Small intestine (tissue), 7 donors: ENCODE data around the gene POLD1. TPM values are rescaled to one million over a fixed set of nuclear protein-coding genes. Genes with fewer than 3 reads are reported as not detected.

Experiments used
- DNase-seq, 2 donors: peaks; one replicate each; pipeline versions ENCODE4 v3.0.0 to v3.0.0-alpha.2; 2013
- FAIRE-seq: peaks from 2 replicates; lab custom pipeline; 2012; peaks lifted over from hg19 to GRCh38; lab: Jason Lieb, UNC
- H3K27ac ChIP-seq, 3 donors: one replicate each; pipeline ENCODE4 v1.5.1; 2013; ENCODE audit warnings: low read length in 2 of 3, mild to moderate bottlenecking in 2 of 3, control low read depth in 1 of 3, inconsistent platforms in 1 of 3, low read depth in 1 of 3, moderate library complexity in 1 of 3
- H3K27me3 ChIP-seq, 3 donors: one replicate each; pipeline ENCODE4 v1.6.1; 2013; ENCODE audit warnings: low read length in 3 of 3, inconsistent platforms in 1 of 3; ENCODE audit not compliant: control insufficient read depth in 3 of 3, insufficient read depth in 3 of 3
- H3K36me3 ChIP-seq, 3 donors: one replicate each; pipeline ENCODE4 v1.6.1; 2013; ENCODE audit warnings: low read length in 3 of 3, inconsistent platforms in 1 of 3, low read depth in 1 of 3, mild to moderate bottlenecking in 1 of 3, moderate library complexity in 1 of 3; ENCODE audit not compliant: control insufficient read depth in 3 of 3, insufficient read depth in 2 of 3
- H3K4me1 ChIP-seq, 3 donors: one replicate each; pipeline ENCODE4 v1.6.1; 2013; ENCODE audit warnings: low read length in 2 of 3, inconsistent platforms in 1 of 3, low read depth in 1 of 3, mild to moderate bottlenecking in 1 of 3, moderate library complexity in 1 of 3; ENCODE audit not compliant: control insufficient read depth in 3 of 3, insufficient read depth in 2 of 3
- H3K4me3 ChIP-seq, 3 donors: one replicate each; pipeline ENCODE4 v1.5.1; 2013; ENCODE audit warnings: low read length in 3 of 3, control low read depth in 1 of 3, inconsistent platforms in 1 of 3, low read depth in 1 of 3, mild to moderate bottlenecking in 1 of 3, moderate library complexity in 1 of 3
- H3K9me3 ChIP-seq, 2 donors: one replicate each; pipeline ENCODE4 v1.6.1; 2013; ENCODE audit warnings: low read depth in 1 of 2, low read length in 1 of 2; ENCODE audit not compliant: control insufficient read depth in 2 of 2, insufficient read depth in 1 of 2
- WGBS, 3 donors: extraction: QIAGEN DNeasy Blood & Tissue Kit; methylation state at CpG; one replicate each; pipeline ENCODE4 v1.1.7; 2013; 5-methylcytosine and 5-hydroxymethylcytosine counted together
- polyA plus RNA-seq, 4 donors: library from polyadenylated mRNA; stranded (reverse) in 3 of 4; unstranded in 1 of 4; fragments of 200-250 nt in 3 of 4; fragments of 120-200 nt in 1 of 4; gene quantifications; one replicate each; pipeline versions ENCODE4 v1.2.1 to v1.2.3, GENCODE V29; 2013
- donor health status: healthy with polysubstance abuse.
- donor health status: control.
- donor health status: control.
- donor health status: Bipolar disorder and iron deficiency.
- donor health status: healthy.

POLD1 gene
- polyA plus RNA-seq, 4 donors, result 25.0 to 34.0 (median 30.6) TPM

GRCh38 chr19:50415661-50416033, 31.5 kb downstream of the POLD1 start:
- Histone ChIP-seq H3K36me3 (peaks cover 0 to 9% (median 0%) of the 10 kb centered on the region in 3 donors), H3K4me1 (peaks cover 0 to 34% (median 2%) of the 10 kb centered on the region in 3 donors), H3K9me3 (no peaks in the 10 kb centered on the region), H3K27ac (no peak overlapping the region), H3K27me3 (peaks cover 0 to 26% (median 4%) of the 10 kb centered on the region in 3 donors), H3K4me3 (no peak overlapping the region)
- DNase-seq (no peak), FAIRE-seq (no peak)
- WGBS, 3 donors, result 54 to 79% (median 69%) methylated on average over 16 to 22 of the region's 22 CpGs

- H3K27ac ChIP-seq, result no peak overlapping the region
- DNase-seq (no peak), FAIRE-seq (no peak)
- peaks cover 0 to 26% (median 7%) of the 10 kb centered on the region in 3 donors for H3K27me3 ChIP-seq
- H3K4me1 ChIP-seq, result peaks cover 0 to 28% (median 0%) of the 10 kb centered on the region in 3 donors
- H3K4me3 ChIP-seq, result no peak overlapping the region
- peaks cover 0 to 9% (median 0%) of the 10 kb centered on the region in 3 donors for H3K36me3 ChIP-seq
- WGBS, 3 donors, result 67 to 83% (median 77%) methylated on average over 25 to 35 of the region's 35 CpGs
- H3K9me3 ChIP-seq, result no peaks in the 10 kb centered on the region
Observed at GRCh38 chr19:50416034-50416977, 32.2 kb downstream of the POLD1 start.

GRCh38 chr19:50417111-50418081, 33.2 kb downstream of the POLD1 start:
- H3K27me3 ChIP-seq, result peaks cover 0 to 26% (median 7%) of the 10 kb centered on the region in 3 donors
- no peak for FAIRE-seq
- peak; percentile 43 to 74 for DNase-seq

GRCh38 chr19:50418176-50419021, 34.3 kb downstream of the POLD1 start, which contains the start of gene SPIB:
Gene SPIB, plus strand, starts transcription at chr19:50418938. Its CDS starts 25 bp downstream, at chr19:50418963.
- 13 to 20% (median 17%) methylated on average over 28 to 34 of the region's 34 CpGs for WGBS, 3 donors

More at GRCh38 chr19:50417111-50418081, 33.2 kb downstream of the POLD1 start:
- Histone ChIP-seq H3K36me3 (peaks cover 0 to 9% (median 0%) of the 10 kb centered on the region in 3 donors), H3K9me3 (no peaks in the 10 kb centered on the region), H3K27ac (no peak overlapping the region), H3K4me1 (peaks cover 0 to 26% (median 0%) of the 10 kb centered on the region in 3 donors), H3K4me3 (no peak overlapping the region)
- 19 to 52% (median 37%) methylated on average over 31 to 42 of the region's 42 CpGs for WGBS, 3 donors

GRCh38 chr19:50419022-50419579, 35.0 kb downstream of the POLD1 start:
- FAIRE-seq (no peak), DNase-seq (no peak)
- Histone ChIP-seq H3K4me1 (peaks cover 0 to 26% (median 0%) of the 10 kb centered on the region in 3 donors), H3K27ac (no peak overlapping the region), H3K4me3 (peak overlapping the region in 1 of 3 donors; percentile 21), H3K9me3 (no peaks in the 10 kb centered on the region), H3K36me3 (no peaks in the 10 kb centered on the region), H3K27me3 (peaks cover 0 to 26% (median 7%) of the 10 kb centered on the region in 3 donors)
- 8 to 23% (median 10%) methylated on average over 14 of the region's 14 CpGs for WGBS, 3 donors

More at GRCh38 chr19:50418176-50419021, 34.3 kb downstream of the POLD1 start, which contains the start of gene SPIB:
- peak within 1 kb of the TSS in 1 of 3 donors; percentile 21 for H3K4me3 ChIP-seq
- H3K27ac ChIP-seq, result no peak within 1 kb of the TSS
- peaks cover 0 to 5% (median 0%) of the 10 kb centered on the region in 3 donors for H3K36me3 ChIP-seq
- no peak for DNase-seq
- peaks cover 0 to 26% (median 0%) of the 10 kb centered on the region in 3 donors for H3K4me1 ChIP-seq
- peaks cover 0 to 26% (median 7%) of the 10 kb centered on the region in 3 donors for H3K27me3 ChIP-seq
- no peak for FAIRE-seq
- H3K9me3 ChIP-seq, result no peaks in the 10 kb centered on the region

GRCh38 chr19:50419580-50420035, 35.5 kb downstream of the POLD1 start:
- peaks cover 0 to 26% (median 7%) of the 10 kb centered on the region in 3 donors for H3K27me3 ChIP-seq
- FAIRE-seq, result no peak
- H3K27ac ChIP-seq, result no peak overlapping the region
- H3K9me3 ChIP-seq, result no peaks in the 10 kb centered on the region
- 14 to 45% (median 43%) methylated on average over 6 to 8 of the region's 8 CpGs for WGBS, 3 donors
- H3K36me3 ChIP-seq, result no peaks in the 10 kb centered on the region
- peak overlapping the region in 1 of 3 donors; percentile 17 for H3K4me3 ChIP-seq
- DNase-seq, result no peak
- peaks cover 0 to 24% (median 0%) of the 10 kb centered on the region in 3 donors for H3K4me1 ChIP-seq

GRCh38 chr19:50420127-50420526, 36.0 kb downstream of the POLD1 start:
- H3K36me3 ChIP-seq, result no peaks in the 10 kb centered on the region
- peaks cover 0 to 19% (median 0%) of the 10 kb centered on the region in 3 donors for H3K4me1 ChIP-seq
- H3K4me3 ChIP-seq, result no peak overlapping the region
- H3K27me3 ChIP-seq, result peaks cover 0 to 26% (median 7%) of the 10 kb centered on the region in 3 donors
- DNase-seq (no peak), FAIRE-seq (no peak)
- H3K27ac ChIP-seq, result no peak overlapping the region
- no peaks in the 10 kb centered on the region for H3K9me3 ChIP-seq
- 41 to 44% (median 43%) methylated on average over 3 of the region's 3 CpGs for WGBS, 3 donors
